B cell (primary cell): ENCODE measurements around the gene EPOP. TPM values are rescaled to one million over a fixed set of nuclear protein-coding genes. Genes with fewer than 3 reads are reported as not detected.

Experiments
- ATAC-seq: fragments of 200-7000 bp; cut with Tn5 transposase; one replicate; pipeline ENCODE4 v1.10.0; 2021; ENCODE audit warnings: low read depth, mild to moderate bottlenecking, moderate number of reproducible peaks, moderate library complexity
- CTCF ChIA-PET: fragments of 350-600 bp; sonication (Branson Sonifier 250); formaldehyde crosslinking; loops from one replicate; lab custom pipeline; 2021; ENCODE audit warnings: antibody characterized with exemption, inconsistent platforms; lab: Charles Lee
- POLR2A ChIA-PET: fragments of 350-600 bp; sonication (Branson Sonifier 250); formaldehyde crosslinking; loops from one replicate; lab custom pipeline; 2021; ENCODE audit warnings: antibody characterized with exemption; lab: Charles Lee
- DNase-seq: peaks from one replicate; pipeline ENCODE4 v3.0.0; 2013
- H2AFZ ChIP-seq: 2 replicates; pipeline ENCODE4 v1.6.1; 2012; ENCODE audit warnings: mild to moderate bottlenecking, low read depth, low read length; ENCODE audit not compliant: insufficient read depth, poor library complexity, severe bottlenecking
- H3K27ac ChIP-seq, 2 donors: 1 replicate in 1 of 2; 2 replicates in 1 of 2; pipeline ENCODE4 v1.5.1; 2012 to 2013; ENCODE audit warnings: low read length in 2 of 2, mild to moderate bottlenecking in 2 of 2, moderate library complexity in 1 of 2
- H3K27me3 ChIP-seq, 4 experiments: fragments of 200-600 bp in 1 of 4; sonication (generic) in 1 of 4; replicated peaks in 1 of 4; 1 replicate in 2 of 4; 2 replicates in 2 of 4; pipeline versions ENCODE4 v1.6.1 to v1.7.0; 2013 to 2016; ENCODE audit warnings: low read length in 3 of 4, mild to moderate bottlenecking in 2 of 4, mixed read lengths in 1 of 4, moderate library complexity in 1 of 4; ENCODE audit not compliant: insufficient read depth in 4 of 4, control insufficient read depth in 3 of 4; ENCODE audit errors: control extremely low read depth in 1 of 4
- H3K36me3 ChIP-seq, 2 experiments: replicated peaks in 1 of 2; 1 replicate in 1 of 2; 2 replicates in 1 of 2; pipeline versions ENCODE4 v1.6.1 to v1.7.1; 2013; ENCODE audit warnings: low read length in 1 of 2; ENCODE audit not compliant: insufficient read depth in 2 of 2, control insufficient read depth in 1 of 2; ENCODE audit errors: control extremely low read depth in 1 of 2, extremely low read depth in 1 of 2
- H3K4me1 ChIP-seq, 2 donors: fragments of 200-600 bp in 1 of 2; sonication (generic) in 1 of 2; 1 replicate in 1 of 2; 2 replicates in 1 of 2; pipeline versions ENCODE4 v1.5.1 to v1.6.1; 2013 to 2017; ENCODE audit warnings: low read length in 2 of 2; ENCODE audit not compliant: control insufficient read depth in 2 of 2, insufficient read depth in 2 of 2
- H3K4me2 ChIP-seq: replicated peaks from 2 replicates; pipeline ENCODE3; 2012; ENCODE audit warnings: mild to moderate bottlenecking, low read depth, low read length; ENCODE audit not compliant: poor library complexity, severe bottlenecking
- H3K4me3 ChIP-seq, 5 experiments: fragments of 200-600 bp in 1 of 5; sonication (generic) in 1 of 5; 1 replicate in 3 of 5; 2 replicates in 2 of 5; pipeline versions ENCODE4 v1.5.1 to v1.7.0; 2011 to 2016; ENCODE audit warnings: low read length in 4 of 5, mild to moderate bottlenecking in 4 of 5, low read depth in 2 of 5, control low read depth in 1 of 5, moderate library complexity in 1 of 5; ENCODE audit not compliant: insufficient read depth in 1 of 5; ENCODE audit errors: control extremely low read depth in 1 of 5, extremely low read depth in 1 of 5
- H3K79me2 ChIP-seq: fragments of 200-600 bp; sonication (generic); one replicate; pipeline ENCODE4 v1.6.0; 2016; ENCODE audit warnings: low read length; ENCODE audit not compliant: control insufficient read depth, insufficient read depth
- H3K9ac ChIP-seq: fragments of 200-600 bp; sonication (generic); 2 replicates; pipeline ENCODE4 v1.6.1; 2017; ENCODE audit warnings: mild to moderate bottlenecking, low read length, moderate library complexity
- H3K9me3 ChIP-seq, 3 donors: one replicate each; pipeline versions ENCODE4 v1.6.1 to v1.7.1; 2013; ENCODE audit warnings: low read length in 2 of 3; ENCODE audit not compliant: control insufficient read depth in 2 of 3, insufficient read depth in 1 of 3; ENCODE audit errors: control extremely low read depth in 1 of 3
- H4K20me1 ChIP-seq: 2 replicates; pipeline ENCODE4 v1.6.0; 2012; ENCODE audit warnings: mild to moderate bottlenecking, low read length; ENCODE audit not compliant: insufficient read depth, control insufficient read depth, poor library complexity, severe bottlenecking
- H3K27ac Mint-ChIP-seq: one replicate; pipeline ENCODE4 v1.8.0; 2021; ENCODE audit warnings: mixed read lengths
- H3K27me3 Mint-ChIP-seq: one replicate; pipeline ENCODE4 v1.8.0; 2021; ENCODE audit warnings: mixed read lengths
- H3K4me1 Mint-ChIP-seq: one replicate; pipeline ENCODE4 v1.8.0; 2021; ENCODE audit warnings: mixed read lengths
- H3K4me3 Mint-ChIP-seq: one replicate; pipeline ENCODE4 v1.8.0; 2021; ENCODE audit warnings: mixed read lengths
- H3K9me3 Mint-ChIP-seq: one replicate; pipeline ENCODE4 v1.8.0; 2022; ENCODE audit warnings: mixed read lengths; ENCODE audit not compliant: insufficient read depth
- CTCF ChIP-seq: fragments of 200-600 bp; IDR thresholded peaks from one replicate; pipeline ENCODE4 v1.8.0; 2022; ENCODE audit warnings: antibody characterized with exemption, mild to moderate bottlenecking
- EZH2 ChIP-seq: IDR thresholded peaks from 2 replicates; pipeline ENCODE4 v1.6.1; 2012; ENCODE audit warnings: borderline replicate concordance, low read depth, mild to moderate bottlenecking, moderate library complexity, low read length; ENCODE audit not compliant: insufficient read depth, poor library complexity, severe bottlenecking
- WGBS: methylation state at CpG from one replicate; pipeline ENCODE4 v1.1.5; 2013; ENCODE audit warnings: missing lambda C conversion rate; ENCODE audit not compliant: insufficient coverage; 5-methylcytosine and 5-hydroxymethylcytosine counted together
- intact Hi-C: fragments of 100-400 bp; cut with micrococcal nuclease; formaldehyde crosslinking; loops from one replicate; pipeline ENCODE4 v1.10.0; 2022
- polyA plus RNA-seq: library from polyadenylated mRNA; depleted of rRNA; stranded (reverse); fragments of >200 nt; gene quantifications from 2 replicates; pipeline ENCODE4 v1.2.3, GENCODE V29; 2012
- total RNA-seq, 2 donors: library from RNA; stranded (reverse); fragments of 120-200 nt in 1 of 2; gene quantifications; 1 replicate in 1 of 2; 2 replicates in 1 of 2; pipeline versions ENCODE4 v1.2.3 to v1.2.4, GENCODE V29; 2013 to 2022

The EPOP gene
- total and polyA plus RNA-seq, 2 donors (not counting 1 experiment from before 2014, with no cell fraction given), result 0.66 to 1.2 TPM

GRCh38 chr17:38656959-38657823 is 17.6 kb downstream of the EPOP start:
- H3K4me3 ChIP-seq, result no peak overlapping the region
- TF ChIP-seq EZH2 (no peak), CTCF (no peak)
- peaks cover 0 to 3% (median 0%) of the 10 kb centered on the region in 3 donors for H3K9me3 ChIP-seq
- H3K4me1 ChIP-seq, result peaks cover 0 to 8% of the 10 kb centered on the region in 2 donors
- DNase-seq (no peak), ATAC-seq (no peak)
- POLR2A ChIA-PET, result interaction anchor here (0.7 kb wide), 1 partner anchor 73 kb away, joined by 7 read pairs; no protein-coding TSS in a partner anchor
- Mint-ChIP-seq H3K27me3 (peaks cover 50% of the 10 kb centered on the region), H3K27ac (no peak overlapping the region), H3K4me3 (no peak overlapping the region), H3K9me3 (no peaks in the 10 kb centered on the region), H3K4me1 (peaks cover 4% of the 10 kb centered on the region)
- no peak overlapping the region for H2AFZ ChIP-seq
- no peaks in the 10 kb centered on the region for H4K20me1 ChIP-seq
- H3K79me2 ChIP-seq, result no peaks in the 10 kb centered on the region
- peak overlapping the region; percentile 28 for H3K4me2 ChIP-seq
- CTCF ChIA-PET, result no interaction called here
- intact Hi-C loops, result no loop called here
- H3K36me3 ChIP-seq, result no peaks in the 10 kb centered on the region
- 68% methylated on average over 27 of the region's 27 CpGs for WGBS
- no peak overlapping the region for H3K27ac ChIP-seq
- peaks cover 0 to 52% (median 4%) of the 10 kb centered on the region in 4 experiments for H3K27me3 ChIP-seq
- no peak overlapping the region for H3K9ac ChIP-seq
